Right renal cortex interstitium (tissue), 3 donors: ENCODE data around the gene GNB1L. TPM values are rescaled to one million over a fixed set of nuclear protein-coding genes. Genes with fewer than 3 reads are reported as not detected.

Source experiments
- DNase-seq, 3 donors: peaks; one replicate each; pipeline ENCODE4 v3.0.0-alpha.2; 2013; ENCODE audit warnings: low read depth in 3 of 3, low spot score in 2 of 3
- polyA plus RNA-seq, 3 donors: library from polyadenylated mRNA; unstranded; fragments of 120-200 nt; gene quantifications; one replicate each; pipeline ENCODE4 v1.2.1, GENCODE V29; 2013; ENCODE audit not compliant: insufficient read length in 3 of 3

The GNB1L gene
- polyA plus RNA-seq, 3 donors = 2.3 to 3.5 (median 3.2) TPM

DNA sequence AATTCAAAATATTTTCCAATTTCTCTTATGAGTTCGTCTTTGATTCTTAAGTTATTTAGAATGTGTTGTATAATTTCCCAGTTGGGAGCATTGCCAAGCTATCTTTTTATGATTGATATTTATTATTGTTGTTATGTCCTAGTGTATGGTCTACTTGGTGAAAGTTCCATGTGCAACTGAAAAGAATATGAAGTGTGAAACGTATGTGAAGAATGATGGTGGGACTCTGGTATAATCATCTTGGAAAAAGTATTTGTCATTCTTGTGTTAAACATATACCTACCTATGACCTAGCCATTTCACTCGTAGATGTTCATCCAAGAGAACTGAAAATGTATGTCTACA is 12.0 kb upstream of the GNB1L start:
- no peak for DNase-seq

DNA sequence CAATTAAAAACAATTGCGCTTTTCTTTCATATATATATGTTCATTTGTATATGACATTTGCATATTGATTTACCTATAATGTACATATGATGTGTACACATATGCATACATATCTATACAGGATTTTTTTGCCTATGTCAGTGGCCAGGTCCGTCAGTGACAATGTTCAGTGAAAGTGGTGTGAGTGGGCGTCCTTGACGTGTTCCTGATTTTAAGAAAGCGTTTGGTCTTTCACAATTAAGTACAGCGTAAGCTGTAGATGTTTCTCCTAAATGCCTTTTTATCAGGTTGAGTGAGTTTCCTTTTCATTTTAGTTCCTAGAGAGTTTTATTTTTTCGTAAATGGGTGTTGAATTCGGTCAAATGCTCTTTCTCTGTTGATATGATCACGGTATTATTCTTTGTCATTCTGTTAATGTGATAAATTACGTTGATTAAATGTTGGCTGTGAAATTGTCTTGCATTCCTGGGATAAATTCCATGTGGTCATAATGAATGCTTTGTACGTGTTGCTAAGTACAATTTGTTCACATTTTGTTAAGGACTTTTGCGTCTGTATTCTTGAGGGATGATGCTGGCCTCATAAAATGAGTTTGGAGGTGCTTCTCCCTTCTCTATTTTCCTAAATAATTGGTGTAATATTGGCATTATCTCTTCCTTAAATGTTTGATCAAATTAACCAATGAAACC is 10.6 kb upstream of the GNB1L start:
- DNase-seq = no peak

DNA sequence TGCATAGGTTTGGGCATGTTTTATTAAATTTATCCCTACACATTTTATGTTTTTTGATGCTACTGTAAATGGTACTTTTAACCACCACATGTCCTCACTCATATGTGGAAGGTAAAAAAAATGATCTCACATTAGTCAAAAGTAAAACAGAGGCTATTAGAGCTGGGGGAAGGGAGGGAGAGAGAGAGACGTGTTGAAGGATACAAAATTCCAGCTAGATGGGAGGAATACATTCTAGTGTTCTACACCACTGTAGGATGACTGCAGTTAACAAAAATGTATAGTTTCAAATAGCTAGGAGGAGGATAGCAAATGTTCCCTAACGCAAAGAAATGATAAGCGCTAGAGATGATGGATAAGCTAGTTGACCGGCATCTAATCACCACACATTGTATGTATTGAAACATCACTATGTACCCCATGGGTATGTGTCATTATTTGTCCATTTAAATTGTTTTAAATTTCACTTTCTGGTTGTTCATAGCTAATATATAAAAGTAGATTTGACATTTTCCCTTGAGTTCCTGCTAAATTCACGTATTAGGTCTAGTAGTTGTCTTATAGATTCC is 9.9 kb upstream of the GNB1L start:
- no peak for DNase-seq

DNA sequence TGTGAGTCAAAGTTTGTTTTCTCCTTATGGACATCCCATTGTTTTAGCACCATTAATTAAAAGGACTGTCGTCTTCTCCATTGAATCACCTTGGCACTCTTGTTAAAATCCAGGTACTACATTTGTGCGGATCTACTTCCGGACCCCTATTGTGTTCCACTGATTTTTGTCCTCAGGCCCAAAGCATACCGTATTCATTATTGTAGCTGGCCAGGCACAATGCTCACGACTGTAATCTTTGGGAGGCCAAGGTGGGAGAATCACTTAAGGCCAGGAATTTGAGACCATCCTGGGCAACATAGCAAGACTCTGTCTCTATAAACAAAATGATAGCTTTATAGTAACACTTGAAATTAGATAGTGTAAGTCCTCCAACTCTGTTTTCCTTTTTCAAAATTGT is 8.9 kb upstream of the GNB1L start:
- no peak for DNase-seq

DNA sequence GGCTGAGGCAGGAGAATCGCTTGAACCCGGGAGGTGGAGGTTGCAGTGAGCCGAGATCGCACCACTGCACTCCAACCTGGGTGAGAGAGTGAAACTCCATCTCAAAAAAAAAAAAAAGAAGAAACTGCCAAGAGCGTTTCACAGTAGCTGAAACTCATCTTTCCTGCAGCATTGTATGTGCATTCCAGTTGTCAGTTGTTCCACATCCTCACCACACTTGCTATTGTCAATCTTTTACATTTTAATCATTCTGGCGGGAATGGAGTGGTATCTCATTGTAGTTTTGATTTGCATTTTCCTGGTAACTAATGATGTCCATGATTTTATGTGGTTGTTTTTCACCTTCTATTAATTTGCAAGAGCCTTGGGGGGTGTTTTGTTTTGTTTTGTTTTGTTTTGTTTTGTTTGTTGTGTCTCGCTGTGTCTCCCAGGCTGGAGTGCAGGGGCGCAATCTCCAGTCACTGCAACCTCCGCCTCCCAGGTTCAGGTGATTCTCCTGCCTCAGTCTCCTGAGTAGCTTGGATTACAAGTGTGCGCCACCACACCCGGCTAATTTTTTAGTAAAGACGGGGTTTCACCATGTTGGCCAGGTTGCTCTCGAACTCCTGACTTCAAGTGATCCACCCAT is 8.1 kb upstream of the GNB1L start:
- no peak for DNase-seq

DNA sequence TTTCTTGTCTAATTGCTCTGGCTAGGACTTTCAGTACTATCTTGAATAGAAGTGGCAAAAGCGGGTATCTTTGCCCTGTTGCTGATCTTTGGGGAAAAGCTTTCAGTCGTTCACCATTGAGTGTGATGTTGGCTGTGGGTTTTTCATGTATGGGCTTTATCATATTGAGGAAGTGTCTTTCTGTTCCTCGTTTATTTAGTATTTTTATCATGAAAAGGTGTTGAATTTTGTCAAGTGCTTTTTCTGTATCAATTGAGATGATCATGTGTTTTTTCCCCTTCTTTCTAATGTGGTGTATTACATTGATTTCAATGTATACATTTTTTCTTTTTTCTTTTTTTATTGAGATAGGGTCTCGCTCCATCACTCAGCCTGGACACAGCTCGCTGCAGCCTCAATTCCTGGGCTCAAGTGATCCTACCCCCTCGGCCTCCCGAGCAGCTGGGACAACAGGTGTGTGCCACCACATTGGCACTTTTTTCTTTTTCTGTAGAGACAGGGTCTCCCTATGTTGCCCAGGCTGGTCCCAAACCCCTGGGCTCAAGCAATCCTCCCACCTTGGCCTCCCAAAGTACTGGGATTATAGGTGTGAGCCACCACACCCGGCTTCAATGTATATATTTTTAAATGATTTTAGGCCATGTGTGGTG is 5.3 kb upstream of the GNB1L start:
- no peak for DNase-seq

DNA sequence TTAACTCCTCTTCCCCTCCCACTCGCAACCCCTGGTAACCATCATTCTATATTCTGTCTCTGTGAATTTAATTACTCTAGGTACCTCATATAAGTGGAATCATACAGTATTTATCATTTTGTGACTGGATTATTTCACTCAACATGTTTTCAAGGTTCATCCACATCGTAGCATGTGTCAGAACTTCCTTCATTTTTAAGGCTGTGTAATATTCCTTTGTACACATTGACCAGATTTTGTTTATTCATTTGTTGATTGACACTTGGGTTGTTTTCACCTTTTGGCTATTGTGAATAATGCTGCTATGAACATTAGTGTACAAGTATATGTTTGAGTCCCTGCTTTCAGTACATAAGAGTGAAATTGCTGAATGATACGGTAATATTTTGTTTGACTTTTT is 2.7 kb upstream of the GNB1L start:
- DNase-seq = no peak

DNA sequence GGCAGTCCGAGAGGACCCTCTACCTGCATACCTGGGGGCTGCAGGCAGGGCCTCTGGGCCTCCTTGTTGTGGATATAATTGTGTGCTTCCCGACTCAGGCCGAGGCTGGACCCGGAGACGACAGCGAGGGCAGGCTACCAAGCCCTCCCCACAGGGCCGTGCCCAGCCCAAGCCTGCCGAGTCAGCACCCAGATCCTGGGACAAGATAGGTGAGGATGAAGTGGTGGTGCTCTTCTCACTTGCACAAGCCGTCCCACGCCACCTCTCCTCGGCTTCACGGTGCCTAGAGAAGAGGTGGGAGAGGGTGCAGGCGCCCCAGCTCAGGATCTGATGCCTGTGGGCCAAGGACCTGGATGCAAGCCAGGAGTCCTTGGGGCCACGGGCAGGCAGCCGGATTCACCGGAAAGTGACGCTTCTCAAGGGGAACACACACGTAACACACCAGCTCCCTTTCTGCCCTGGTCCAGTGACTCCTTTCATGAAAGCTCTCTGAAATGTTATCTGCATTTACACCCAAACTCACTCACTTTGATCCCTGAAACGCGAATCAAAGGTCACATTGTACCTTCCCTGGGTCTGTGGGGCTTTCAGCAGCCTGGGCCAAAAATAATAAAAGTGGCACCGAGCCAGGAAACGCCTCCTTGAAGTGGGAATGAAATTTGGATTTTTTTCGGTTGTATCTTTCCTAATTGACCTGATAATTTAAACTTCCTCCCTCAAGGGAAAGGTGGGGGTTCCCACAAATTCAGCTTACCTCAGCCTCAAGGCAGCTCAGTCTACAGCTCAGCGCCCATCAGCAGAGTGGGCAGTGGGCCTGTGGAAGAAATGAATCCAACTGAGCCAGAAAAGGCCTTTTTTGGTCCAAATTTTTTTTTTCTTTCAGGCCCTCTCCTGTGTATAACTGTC is 1.1 kb upstream of the GNB1L start:
- DNase-seq = peak in 2 of 3 donors; percentile 46 to 47

DNA sequence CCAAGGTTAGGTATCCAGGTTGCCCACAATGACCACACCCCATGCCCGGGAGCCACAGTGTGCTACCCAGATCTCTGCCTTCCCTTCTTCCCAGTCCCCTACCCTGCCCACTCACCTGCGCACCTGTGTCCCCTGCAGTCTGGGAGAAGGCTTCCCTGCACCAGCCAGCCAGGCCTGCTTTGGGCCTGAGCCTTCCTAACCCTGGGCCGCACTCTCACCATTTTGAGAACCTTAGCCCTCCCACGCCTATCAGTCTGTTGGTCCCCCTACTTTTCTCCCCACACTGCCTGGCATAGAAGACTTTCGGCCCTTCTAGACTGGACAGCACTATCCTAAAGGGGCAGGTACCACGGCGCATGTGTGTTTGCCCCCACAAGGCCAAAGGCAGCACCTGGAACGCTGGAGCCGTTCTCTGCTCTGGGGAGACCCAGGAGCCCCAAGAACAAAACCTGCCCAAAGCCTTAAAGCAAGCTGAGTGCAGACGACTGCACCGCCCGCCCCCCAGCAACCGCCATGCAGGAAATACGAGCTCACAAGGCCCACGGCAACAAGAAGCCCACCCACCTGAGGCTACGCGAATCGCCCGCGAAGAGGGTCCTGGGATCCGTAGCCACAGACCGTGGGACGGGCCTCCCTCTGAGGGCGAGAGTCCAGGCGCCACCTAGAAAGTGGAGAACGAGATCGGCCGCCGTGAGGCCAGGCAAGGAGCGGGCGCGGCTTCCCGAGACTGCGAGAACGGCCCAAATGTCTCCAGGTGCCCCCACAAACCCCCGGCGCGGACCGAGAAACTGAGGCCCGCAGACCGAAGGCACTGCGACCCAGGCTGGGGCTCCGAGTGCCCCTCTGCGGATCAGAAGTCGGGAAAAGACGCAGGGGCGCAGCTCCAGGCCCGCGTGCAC is 546 bp downstream of the GNB1L start:
- no peak for DNase-seq

DNA sequence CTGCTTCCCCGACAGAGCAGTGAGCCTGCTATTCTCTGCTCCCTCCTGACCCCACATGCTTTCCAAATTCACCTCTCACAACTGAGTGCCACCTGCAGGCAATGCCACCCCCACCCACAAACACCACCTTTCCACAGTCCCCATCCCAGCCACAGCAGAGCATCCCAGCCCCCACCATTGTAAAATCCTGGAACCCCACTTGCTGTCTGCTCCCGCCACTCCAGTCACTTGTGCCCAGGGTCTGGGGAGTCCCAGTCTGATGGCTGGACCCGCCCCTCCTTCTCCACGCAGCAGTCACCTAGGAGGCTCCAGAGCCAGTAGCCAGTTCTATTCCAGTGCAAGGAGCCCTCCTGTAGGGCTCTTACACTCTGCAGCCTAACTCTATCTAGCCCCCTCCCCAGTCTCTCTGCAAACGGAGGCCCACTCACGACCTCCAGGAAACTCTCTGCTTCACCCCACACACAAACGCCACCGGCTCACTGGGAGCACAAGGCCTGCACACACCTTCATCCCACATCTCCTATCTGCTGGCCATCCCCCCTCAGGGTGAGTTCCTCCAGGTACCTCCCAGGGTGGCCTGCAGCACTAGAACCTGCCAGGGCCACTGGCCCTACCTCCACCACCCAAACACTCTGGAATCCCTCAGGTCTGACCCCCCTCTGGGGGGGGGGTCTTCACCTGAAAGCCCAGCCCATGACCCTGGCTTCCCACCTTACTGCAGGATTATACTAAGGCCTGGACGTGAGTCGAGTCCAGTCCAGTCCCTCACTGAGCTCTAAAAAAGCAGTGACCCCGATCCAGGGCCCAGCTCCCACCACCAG is 1.4 kb downstream of the GNB1L start:
- DNase-seq = no peak

DNA sequence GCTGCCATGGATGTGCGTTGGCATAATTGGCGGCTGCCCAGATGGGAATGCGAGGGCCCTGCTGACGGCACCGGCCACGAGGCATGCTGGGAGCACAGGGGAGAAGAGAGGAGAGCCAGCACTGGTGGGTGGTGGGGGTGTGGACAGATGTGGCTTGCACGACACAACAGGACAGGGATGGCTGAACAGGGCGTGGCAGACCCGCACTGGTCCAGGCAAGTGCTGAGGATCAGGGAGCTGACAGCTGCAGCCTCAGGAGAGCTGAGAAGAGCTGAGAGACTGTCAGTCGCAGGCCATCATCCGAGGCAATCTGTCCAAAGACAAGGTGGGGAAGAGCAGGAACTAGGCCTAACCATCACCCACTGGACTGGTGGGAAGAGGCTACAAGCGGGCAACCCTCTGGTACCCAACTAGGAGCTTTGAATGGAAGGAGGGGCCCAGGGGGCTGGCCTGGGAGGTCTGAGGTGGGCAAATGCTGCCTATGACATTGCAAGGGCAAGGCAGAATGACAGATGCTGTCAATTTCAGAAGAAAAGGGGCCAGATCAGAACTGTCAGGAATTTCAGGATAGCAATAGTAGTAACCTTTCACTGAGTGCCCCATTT is 2.4 kb downstream of the GNB1L start:
- no peak for DNase-seq

DNA sequence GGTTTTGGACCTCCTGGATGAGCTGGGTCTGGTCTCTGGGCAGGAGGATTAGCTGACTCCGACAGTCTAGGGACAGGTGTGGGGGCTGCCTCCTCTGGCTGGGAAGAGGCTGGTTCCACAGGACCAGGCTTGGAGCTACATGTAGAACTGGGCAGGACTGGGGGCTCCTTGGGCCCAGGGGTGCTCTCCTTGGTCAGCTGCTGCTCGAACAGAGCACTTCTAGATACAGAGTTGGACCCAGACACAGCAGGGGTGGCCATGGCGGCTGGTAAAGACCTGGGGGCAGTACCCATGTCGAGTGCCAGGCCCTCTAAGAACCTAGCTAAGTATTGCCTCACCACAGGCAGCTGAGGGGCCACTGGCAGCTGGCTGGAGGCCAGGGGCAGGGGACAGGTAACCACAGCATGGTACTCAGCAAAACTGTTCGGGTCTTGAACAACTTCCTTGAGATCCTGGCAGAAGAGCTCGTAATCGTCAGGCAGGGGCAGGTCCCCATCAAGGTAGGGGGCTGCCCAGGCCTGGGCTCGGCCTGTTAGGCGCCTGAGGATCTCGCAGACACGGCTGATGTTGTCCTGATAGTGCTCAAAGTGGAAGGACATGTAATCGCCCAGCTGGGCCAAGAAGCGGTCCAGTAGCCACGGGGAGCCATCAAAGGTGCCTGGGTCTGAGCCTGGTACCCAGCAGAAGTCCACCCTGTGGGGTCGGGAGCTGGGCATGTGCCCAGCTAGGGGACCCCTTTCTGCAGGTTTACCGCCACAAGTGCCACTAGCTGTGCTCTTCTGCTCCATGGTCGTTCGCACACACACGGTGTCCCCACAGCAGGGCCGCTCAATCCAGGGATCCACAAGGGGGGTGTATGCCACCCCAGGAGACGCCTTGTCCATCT is 3.1 kb downstream of the GNB1L start:
- no peak for DNase-seq

DNA sequence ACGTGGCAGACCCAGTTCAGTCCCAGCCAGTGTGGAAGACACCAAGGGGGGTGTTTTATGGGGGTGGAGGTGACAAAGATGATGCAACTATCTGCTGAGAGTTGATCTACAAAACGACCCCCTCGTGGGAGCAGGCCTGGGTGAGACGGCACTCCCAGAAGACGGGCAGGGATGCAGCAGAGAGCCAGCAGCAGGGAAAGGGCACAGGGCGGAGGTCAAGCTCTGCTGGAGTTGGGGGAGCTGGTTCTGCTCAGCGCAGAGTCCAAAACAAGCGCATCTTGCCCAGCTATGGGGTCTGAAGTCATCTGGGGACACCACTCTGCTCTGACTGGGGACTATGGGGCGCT is 3.9 kb downstream of the GNB1L start:
- no peak for DNase-seq

DNA sequence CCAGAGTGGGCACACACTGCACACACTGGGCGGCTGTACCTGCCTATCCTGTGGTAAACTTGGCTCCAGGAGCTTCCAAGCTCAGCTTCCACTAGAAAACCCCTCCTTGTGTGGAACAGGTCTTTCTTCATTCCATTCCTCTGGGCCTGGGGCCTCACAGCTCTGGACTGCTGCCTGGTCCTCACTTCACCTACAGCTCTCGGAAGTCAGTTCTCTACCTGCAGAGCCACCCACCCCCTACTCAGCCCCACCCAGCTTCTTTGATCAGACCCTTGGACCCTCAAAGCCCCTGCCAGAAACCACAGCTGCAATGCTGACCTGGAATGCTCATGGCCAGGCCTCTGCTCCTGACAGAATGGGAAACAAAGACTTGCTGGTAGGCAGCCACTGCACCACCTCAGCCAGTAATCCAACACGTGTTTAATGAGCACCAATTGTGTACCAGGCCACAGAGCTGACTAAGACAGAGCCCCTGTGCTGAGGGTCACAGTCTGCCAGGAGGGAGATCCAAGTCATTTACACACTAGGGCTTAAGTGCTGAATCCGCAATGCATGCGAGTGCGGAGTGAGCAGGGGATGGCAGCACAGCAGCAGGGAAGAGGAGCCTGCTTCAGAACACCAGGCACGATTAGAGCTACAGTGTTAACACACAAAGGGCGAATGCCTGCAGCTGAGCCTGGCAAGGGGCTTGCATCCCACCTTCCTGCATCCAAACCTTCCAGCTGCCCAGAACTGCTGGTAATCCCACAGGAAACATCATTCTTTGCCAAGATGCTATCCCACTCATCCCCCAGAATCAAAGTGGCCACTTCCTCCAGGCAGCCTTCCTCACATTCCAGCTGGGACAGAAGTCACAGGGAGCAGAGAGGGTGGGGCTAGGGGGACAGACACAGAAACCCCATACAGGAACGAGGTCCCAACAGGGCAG is 4.6 kb downstream of the GNB1L start:
- DNase-seq = no peak

DNA sequence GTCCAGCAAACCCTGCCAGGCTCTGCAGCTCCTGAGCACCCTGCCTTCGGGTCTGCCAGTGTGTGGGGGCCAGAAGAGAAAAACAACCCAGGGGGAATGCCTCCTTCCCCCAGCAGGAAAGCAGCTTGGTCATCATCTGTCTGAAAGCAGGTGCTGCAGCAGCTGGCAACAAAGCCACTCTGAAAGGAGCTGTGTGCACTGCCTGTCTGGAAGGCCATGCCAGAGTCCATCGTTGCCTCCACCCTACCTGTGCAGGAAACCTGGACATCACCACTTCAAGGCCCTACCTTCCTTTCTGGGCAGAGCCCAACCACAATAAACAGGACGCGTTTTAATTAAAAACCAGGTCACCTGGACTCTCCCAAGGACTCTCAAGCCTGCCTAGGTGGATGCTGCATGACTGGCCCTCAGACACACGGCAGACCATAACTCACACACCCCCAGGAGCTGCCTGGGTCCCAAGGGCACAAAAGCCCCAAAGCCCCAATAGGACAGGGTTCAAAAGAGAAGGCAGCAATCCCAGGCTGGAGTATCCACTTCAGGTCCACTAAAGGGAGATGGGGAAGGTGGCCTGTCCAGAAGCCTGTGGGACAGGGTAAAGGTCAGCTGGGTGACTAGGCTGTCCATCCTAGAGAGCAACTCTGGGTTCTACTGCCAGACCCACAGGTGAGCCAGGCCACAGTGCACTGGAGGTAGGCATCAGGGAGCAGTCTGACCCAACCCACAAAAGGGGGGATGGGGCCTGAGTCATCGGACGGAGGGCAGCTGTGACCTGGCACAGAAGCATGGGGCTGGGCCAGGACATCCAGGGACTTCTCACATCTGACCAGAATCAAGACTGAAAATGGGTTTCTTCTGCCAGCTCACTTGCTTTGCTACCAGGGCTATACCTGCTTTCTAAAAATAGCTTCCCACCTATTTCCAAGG is 6.1 kb downstream of the GNB1L start:
- DNase-seq = no peak

DNA sequence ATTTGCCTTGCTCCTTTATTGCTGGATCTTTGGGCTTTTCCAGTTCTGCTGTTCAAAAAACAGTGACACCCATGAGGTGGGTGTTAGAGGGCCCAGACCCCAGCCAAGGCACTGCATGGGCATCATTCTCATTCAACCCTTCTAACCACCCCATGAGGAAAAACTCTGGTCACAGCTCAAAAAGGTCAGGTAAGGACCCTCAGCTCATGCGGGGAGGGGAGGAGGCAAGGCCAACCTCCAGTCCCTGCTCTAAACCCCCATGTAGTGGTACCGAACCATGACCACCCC is 7.4 kb downstream of the GNB1L start:
- no peak for DNase-seq
